Measurements from ENCODE around the gene TMEM63A. TPM values are rescaled to one million over a fixed set of nuclear protein-coding genes. Genes with fewer than 3 reads are reported as not detected.
"Not testable (repeated sequence)": the region's sequence is repeated elsewhere in the genome, so short reads cannot be mapped to it uniquely, and the experiment has no call there.

The TMEM63A gene
- total RNA-seq, 1 donor from 2014 or later = 79.7 TPM

DNA sequence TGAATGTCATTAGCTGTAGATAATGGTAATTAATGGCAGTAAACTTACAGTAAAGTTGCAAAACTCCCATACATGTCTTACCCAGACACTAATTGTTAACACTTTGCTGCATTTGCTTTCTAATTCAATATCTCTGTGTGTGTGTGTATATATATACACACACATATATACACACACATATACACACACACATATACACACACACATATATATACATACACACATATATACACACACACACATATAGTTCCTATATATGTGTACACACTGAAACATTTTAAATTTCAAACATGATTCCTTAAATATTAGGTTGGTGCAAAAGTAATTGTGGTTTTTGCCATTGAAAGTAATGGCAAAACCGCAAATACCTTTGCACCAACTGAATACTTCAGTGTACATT lies 75.9 kb downstream of the TMEM63A start:
- DNase-seq (ENCODE audit: low spot score) = no peak

- DNase-seq (ENCODE audit: low spot score) = not testable (repeated sequence)
These were observed 81.0 kb downstream of the TMEM63A start for GRCh38 chr1:225801146-225801545.

- not testable (repeated sequence) for DNase-seq (ENCODE audit: low spot score)
These were observed 86.1 kb downstream of the TMEM63A start for GRCh38 chr1:225796097-225796496.

Small RNAs within 50 kb of the gene (microRNA-seq; reads per million reads assigned to microRNA genes)
- gene MIR6741 (ENCODE audit: borderline number of aligned reads) = not detected

Other genes with a start within 250 kb of the TMEM63A start
- gene ENAH, start 229.3 kb downstream of the TMEM63A start, total RNA-seq = 51.9 TPM
- gene SRP9, start 104.6 kb downstream of the TMEM63A start, total RNA-seq = 125 TPM
- 288 TPM for gene EPHX1, start 72.3 kb downstream of the TMEM63A start, total RNA-seq
- not detected for gene LEFTY1, start 6.8 kb upstream of the TMEM63A start, total RNA-seq
- gene PYCR2, start 41.9 kb upstream of the TMEM63A start, total RNA-seq = 48.9 TPM
- gene LEFTY2, start 58.8 kb upstream of the TMEM63A start, total RNA-seq = 2.2 TPM
- gene SDE2, start 117.0 kb upstream of the TMEM63A start, total RNA-seq = 20.1 TPM
- gene H3-3A, start 180.3 kb upstream of the TMEM63A start, total RNA-seq = 321 TPM

Data from mesenteric fat pad (tissue), 1 donor.